Smooth muscle cell (in vitro differentiated cells): ENCODE data around the gene KRAS. TPM values are rescaled to one million over a fixed set of nuclear protein-coding genes. Genes with fewer than 3 reads are reported as not detected.
A peak's percentile ranks its signal among the peaks of the same experiment; 100 is the strongest.

Experiments used
- DNase-seq: peaks from one replicate; lab custom pipeline; 2025; ENCODE audit not compliant: unreplicated experiment; lab: John Stamatoyannopoulos, UW
- H2AFZ ChIP-seq: fragments of 200-600 bp; sonication (generic); 2 replicates; pipeline ENCODE4 v1.6.0; 2016; ENCODE audit warnings: antibody characterized with exemption, low read depth, mild to moderate bottlenecking
- H3F3A ChIP-seq: fragments of 200-600 bp; sonication (generic); 2 replicates; pipeline ENCODE4 v1.6.0; 2017; ENCODE audit warnings: antibody characterized with exemption, low read depth
- H3K27ac ChIP-seq: fragments of 200-600 bp; sonication (generic); 2 replicates; pipeline ENCODE4 v1.5.1; 2016; ENCODE audit warnings: low read depth, mild to moderate bottlenecking
- H3K27me3 ChIP-seq: fragments of 200-600 bp; sonication (generic); 2 replicates; pipeline ENCODE4 v1.6.1; 2016; ENCODE audit warnings: low read depth, mild to moderate bottlenecking
- H3K36me3 ChIP-seq: fragments of 200-600 bp; sonication (generic); 2 replicates; pipeline ENCODE4 v1.5.1; 2016; ENCODE audit warnings: low read depth
- H3K4me1 ChIP-seq: fragments of 200-600 bp; sonication (generic); 2 replicates; pipeline ENCODE4 v1.5.1; 2016; ENCODE audit warnings: low read depth
- H3K4me2 ChIP-seq: fragments of 200-600 bp; sonication (generic); 2 replicates; pipeline ENCODE4 v1.6.0; 2016; ENCODE audit warnings: mild to moderate bottlenecking
- H3K4me3 ChIP-seq: fragments of 200-600 bp; sonication (generic); 2 replicates; pipeline ENCODE4 v1.5.1; 2016; ENCODE audit warnings: mild to moderate bottlenecking
- H3K79me2 ChIP-seq: fragments of 200-600 bp; sonication (generic); 2 replicates; pipeline ENCODE4 v1.6.0; 2016; ENCODE audit warnings: low read depth, mild to moderate bottlenecking
- H3K9ac ChIP-seq: fragments of 200-600 bp; sonication (generic); 2 replicates; pipeline ENCODE4 v1.6.0; 2016; ENCODE audit warnings: low read depth
- H3K9me3 ChIP-seq: fragments of 200-600 bp; sonication (generic); replicated peaks from 2 replicates; pipeline ENCODE4 v1.5.1; 2016; ENCODE audit warnings: low read depth
- H4K20me1 ChIP-seq: fragments of 200-600 bp; sonication (generic); 2 replicates; pipeline ENCODE4 v1.6.0; 2016; ENCODE audit warnings: low read depth
- CTCF ChIP-seq: fragments of 200-600 bp; sonication (generic); IDR thresholded peaks from 2 replicates; pipeline ENCODE4 v1.5.1; 2017; ENCODE audit warnings: borderline replicate concordance, mild to moderate bottlenecking, antibody characterized with exemption; ENCODE audit not compliant: insufficient read depth, poor library complexity, severe bottlenecking
- WGBS: methylation state at CpG from one replicate; pipeline ENCODE4 v1.1.7; 2016; ENCODE audit warnings: low lambda C conversion rate; 5-methylcytosine and 5-hydroxymethylcytosine counted together
- polyA plus RNA-seq: library from polyadenylated mRNA; unstranded; fragments of >200 nt; fragmentation: Nextera tagmentation; extraction: Ambion mirVana; gene quantifications from 2 replicates; pipeline ENCODE4 v1.2.1, GENCODE V29; 2016
- total RNA-seq: library from RNA; depleted of rRNA; stranded (reverse); fragments of >200 nt; gene quantifications from 2 replicates; pipeline ENCODE4 v1.2.3, GENCODE V29; 2014

Gene KRAS
- total and polyA plus RNA-seq, 2 experiments from 2014 or later = 15.5 to 17.1 TPM

- Histone ChIP-seq H3K27ac (peak overlapping the region; percentile 71), H3K9ac (peak overlapping the region; percentile 87), H2AFZ (peak overlapping the region; percentile 67), H4K20me1 (peaks cover 43% of the 10 kb centered on the region), H3K79me2 (peaks cover 52% of the 10 kb centered on the region), H3F3A (peaks cover 24% of the 10 kb centered on the region), H3K4me3 (peak overlapping the region; percentile 89), H3K9me3 (no peaks in the 10 kb centered on the region), H3K36me3 (no peaks in the 10 kb centered on the region), H3K27me3 (no peaks in the 10 kb centered on the region), H3K4me2 (peak overlapping the region; percentile 93), H3K4me1 (peaks cover 6% of the 10 kb centered on the region)
- 2% methylated on average over 10 of the region's 56 CpGs for WGBS
- no peak for TF ChIP-seq CTCF
- DNase-seq = peak; percentile 29
Observed at GRCh38 chr12:25249931-25250738, 594 bp downstream of the KRAS start.

DNA sequence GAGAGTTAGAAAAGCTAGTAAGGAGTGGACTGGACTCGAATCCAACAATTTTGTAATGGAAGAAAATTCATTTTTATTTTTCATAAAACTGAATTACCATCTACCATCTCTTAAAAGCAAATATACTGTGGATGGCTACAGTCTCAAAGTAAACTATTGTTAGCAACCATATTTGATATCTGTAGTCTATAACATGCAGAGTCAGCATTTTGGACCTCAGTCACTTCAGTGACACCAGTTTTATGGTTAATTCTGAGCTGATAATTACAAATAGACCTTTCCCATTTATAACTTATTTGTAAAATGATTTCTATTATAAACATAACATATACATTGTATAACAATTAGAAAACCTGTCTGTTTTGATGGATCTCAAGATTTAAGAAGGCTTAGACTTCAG lies 2.0 kb downstream of the KRAS start:
- H3K9me3 ChIP-seq = no peaks in the 10 kb centered on the region
- H4K20me1 ChIP-seq = peaks cover 57% of the 10 kb centered on the region
- H3K36me3 ChIP-seq = peaks cover 11% of the 10 kb centered on the region
- H2AFZ ChIP-seq = no peak overlapping the region
- H3K4me3 ChIP-seq = peak overlapping the region; percentile 89
- H3F3A ChIP-seq = peaks cover 12% of the 10 kb centered on the region
- DNase-seq = no peak
- no peak overlapping the region for H3K27ac ChIP-seq
- WGBS = 100% methylated on average over 1 of the region's 1 CpG
- TF ChIP-seq CTCF = no peak
- H3K27me3 ChIP-seq = no peaks in the 10 kb centered on the region
- no peak overlapping the region for H3K9ac ChIP-seq
- H3K4me2 ChIP-seq = no peak overlapping the region
- peaks cover 63% of the 10 kb centered on the region for H3K79me2 ChIP-seq
- H3K4me1 ChIP-seq = peaks cover 6% of the 10 kb centered on the region

DNA sequence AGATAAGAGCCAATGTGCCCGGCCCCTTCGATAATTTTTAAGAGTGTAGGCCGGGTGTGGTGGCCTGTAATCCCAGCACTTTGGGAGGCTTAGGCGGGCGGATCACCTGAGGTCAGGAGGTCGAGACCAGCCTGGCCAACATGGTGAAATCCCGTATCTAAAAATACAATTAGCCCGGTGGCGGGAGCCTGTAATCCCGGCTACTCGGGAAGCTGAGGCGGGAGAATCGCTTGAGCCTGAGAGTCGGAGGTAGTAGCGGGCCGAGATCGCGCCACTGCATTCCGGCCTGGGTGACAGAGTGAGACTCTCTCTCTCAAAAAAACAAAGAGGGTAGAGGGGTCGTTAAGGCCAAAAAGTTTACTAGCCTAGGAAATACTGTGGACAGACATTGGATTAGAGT lies 2.6 kb downstream of the KRAS start:
- Histone ChIP-seq H3K27me3 (no peaks in the 10 kb centered on the region), H3K9me3 (no peaks in the 10 kb centered on the region), H4K20me1 (peaks cover 63% of the 10 kb centered on the region), H3F3A (peaks cover 11% of the 10 kb centered on the region), H3K79me2 (peaks cover 63% of the 10 kb centered on the region), H3K27ac (no peak overlapping the region), H3K4me1 (peaks cover 6% of the 10 kb centered on the region), H3K9ac (no peak overlapping the region), H2AFZ (no peak overlapping the region), H3K36me3 (peaks cover 11% of the 10 kb centered on the region), H3K4me3 (no peak overlapping the region), H3K4me2 (no peak overlapping the region)
- DNase-seq = no peak
- 95% methylated on average over 20 of the region's 20 CpGs for WGBS
- TF ChIP-seq CTCF = no peak

- no peak for DNase-seq
- peaks cover 81% of the 10 kb centered on the region for H4K20me1 ChIP-seq
- no peak overlapping the region for H3K9ac ChIP-seq
- peaks cover 70% of the 10 kb centered on the region for H3K79me2 ChIP-seq
- H3K4me1 ChIP-seq = peaks cover 6% of the 10 kb centered on the region
- no peaks in the 10 kb centered on the region for H3K27me3 ChIP-seq
- no peaks in the 10 kb centered on the region for H3K9me3 ChIP-seq
- 96% methylated on average over 6 of the region's 6 CpGs for WGBS
- peaks cover 11% of the 10 kb centered on the region for H3K36me3 ChIP-seq
- no peak overlapping the region for H3K4me2 ChIP-seq
- no peak overlapping the region for H3K4me3 ChIP-seq
- H3F3A ChIP-seq = no peaks in the 10 kb centered on the region
- H2AFZ ChIP-seq = no peak overlapping the region
- no peak for TF ChIP-seq CTCF
- H3K27ac ChIP-seq = no peak overlapping the region
Observed at GRCh38 chr12:25245491-25245890, 5.2 kb downstream of the KRAS start.
